K562 (cell line): ENCODE results near the gene DARS2. TPM values are rescaled to one million over a fixed set of nuclear protein-coding genes. Genes with fewer than 3 reads are reported as not detected.
A peak's percentile ranks its signal among the peaks of the same experiment; 100 is the strongest.

Experiments
- CLOCK ChIP-seq: fragments of 250-450 bp; sonication (Bioruptor Pico); IDR thresholded peaks from 2 replicates; pipeline ENCODE4 v1.4.0; 2020; ENCODE audit warnings: mild to moderate bottlenecking, moderate library complexity, borderline replicate concordance
- CREB1 ChIP-seq, 2 experiments: sonication (generic) in 1 of 2; formaldehyde crosslinking in 1 of 2; IDR thresholded peaks; 2 replicates each; pipeline versions ENCODE4 v1.6.1 to v1.8.0; 2012 to 2022; ENCODE audit warnings: inconsistent platforms in 1 of 2, mild to moderate bottlenecking in 1 of 2, missing genetic modification reagents in 1 of 2, moderate library complexity in 1 of 2
- CSDE1 ChIP-seq, 2 experiments: fragments of 450-650 bp; IDR thresholded peaks; 2 replicates each; pipeline ENCODE4 v1.6.1; 2016; ENCODE audit warnings: mild to moderate bottlenecking in 1 of 2
- FOXK1 ChIP-seq: sonication (generic); formaldehyde crosslinking; IDR thresholded peaks from 2 replicates; pipeline ENCODE4 v1.8.0; 2022; ENCODE audit warnings: missing genetic modification reagents, mild to moderate bottlenecking, borderline replicate concordance
- HDAC2 ChIP-seq: fragments of 450-650 bp; IDR thresholded peaks from 2 replicates; pipeline ENCODE4 v1.6.1; 2016; ENCODE audit warnings: mild to moderate bottlenecking
- HDAC8 ChIP-seq: fragments of 450-650 bp; IDR thresholded peaks from 2 replicates; pipeline ENCODE4 v1.6.1; 2016; ENCODE audit warnings: mild to moderate bottlenecking, missing genetic modification characterization, moderate library complexity, missing compliant biosample characterization
- HEY1 ChIP-seq: fragments of 250-450 bp; sonication (Bioruptor Pico); IDR thresholded peaks from 2 replicates; pipeline ENCODE4 v1.5.0; 2020; ENCODE audit warnings: mild to moderate bottlenecking, moderate library complexity, borderline replicate concordance
- HMG20A ChIP-seq: fragments of 450-650 bp; formaldehyde crosslinking; conservative IDR thresholded peaks from 2 replicates; pipeline ENCODE4 v1.4.0; 2020; ENCODE audit warnings: mild to moderate bottlenecking, mixed read lengths
- MEF2D ChIP-seq: conservative IDR thresholded peaks from 2 replicates; pipeline ENCODE4 v1.6.1; 2016; ENCODE audit warnings: low read depth, missing genetic modification characterization, missing compliant biosample characterization
- NR2C1 ChIP-seq, 2 experiments: fragments of 450-650 bp; IDR thresholded peaks; 2 replicates each; pipeline ENCODE4 v1.6.1; 2017; ENCODE audit warnings: mild to moderate bottlenecking in 2 of 2, antibody characterized with exemption in 1 of 2, inconsistent platforms in 1 of 2, missing compliant biosample characterization in 1 of 2, missing genetic modification characterization in 1 of 2
- NR2C2 ChIP-seq, 2 experiments: fragments of 200-800 bp in 1 of 2; sonication (Bioruptor generic) in 1 of 2; sonication (generic) in 1 of 2; formaldehyde crosslinking in 1 of 2; IDR thresholded peaks; 2 replicates each; pipeline versions ENCODE4 v1.6.1 to v1.8.0; 2016 to 2022; ENCODE audit warnings: mild to moderate bottlenecking in 1 of 2, missing compliant biosample characterization in 1 of 2, missing genetic modification characterization in 1 of 2, missing genetic modification reagents in 1 of 2
- POU5F1 ChIP-seq: fragments of 150-350 bp; IDR thresholded peaks from 2 replicates; pipeline ENCODE4 v1.6.1; 2014; ENCODE audit warnings: borderline replicate concordance, low read length, low read depth, mild to moderate bottlenecking; ENCODE audit not compliant: partially characterized antibody
- TBL1XR1 ChIP-seq, 2 experiments: IDR thresholded peaks; 2 replicates each; pipeline ENCODE4 v1.6.1; 2012; ENCODE audit warnings: improper control_type of control experiment in 2 of 2, low read length in 2 of 2, mild to moderate bottlenecking in 1 of 2
- TEAD4 ChIP-seq, 2 experiments: sonication (generic) in 1 of 2; formaldehyde crosslinking in 1 of 2; IDR thresholded peaks; 2 replicates each; pipeline versions ENCODE4 v1.6.1 to v1.8.0; 2012 to 2022; ENCODE audit warnings: borderline replicate concordance in 1 of 2, inconsistent platforms in 1 of 2, low read length in 1 of 2, mild to moderate bottlenecking in 1 of 2, missing genetic modification reagents in 1 of 2
- ZKSCAN1 ChIP-seq: fragments of 150-350 bp; IDR thresholded peaks from 2 replicates; pipeline ENCODE4 v1.6.1; 2016; ENCODE audit warnings: low read depth, low read length
- ZNF143 ChIP-seq: sonication (generic); formaldehyde crosslinking; IDR thresholded peaks from 2 replicates; pipeline ENCODE4 v1.9.0; 2022; ENCODE audit warnings: mild to moderate bottlenecking, missing genetic modification reagents
- ZNF239 ChIP-seq: fragments of 250-450 bp; sonication (Bioruptor Pico); IDR thresholded peaks from 2 replicates; pipeline ENCODE4 v1.4.0; 2020; ENCODE audit warnings: mild to moderate bottlenecking
- ZNF449 ChIP-seq: fragments of 250-450 bp; sonication (Bioruptor Pico); IDR thresholded peaks from 2 replicates; pipeline ENCODE4 v1.8.0; 2022; ENCODE audit warnings: moderate library complexity, mild to moderate bottlenecking, inconsistent platforms
- polyA plus RNA-seq, 8 experiments: library from polyadenylated mRNA; depleted of rRNA in 4 of 8; stranded (reverse) in 5 of 8; unstranded in 3 of 8; fragments of >200 nt; fragmentation: Nextera tagmentation in 2 of 8; fragmentation: Illumina TruSeq in 1 of 8; extraction: Ambion mirVana in 2 of 8; extraction: Trizol in 1 of 8; gene quantifications; 2 replicates each; pipeline versions ENCODE4 v1.2.1 to v1.2.3, GENCODE V29; 2011 to 2014; ENCODE audit warnings: inconsistent platforms in 1 of 8, missing spikeins in 1 of 8
- total RNA-seq, 7 experiments: library from RNA; depleted of rRNA in 6 of 7; stranded (reverse); fragments of >200 nt in 6 of 7; fragmentation: Illumina TruSeq in 2 of 7; extraction: Trizol in 2 of 7; gene quantifications; 2 replicates each; pipeline versions ENCODE4 v1.2.1 to v1.2.3, GENCODE V29; 2011 to 2021; ENCODE audit warnings: low replicate concordance in 1 of 7
- TF ChIP-seq, protein P1 (sequence below): fragments of 150-350 bp; IDR thresholded peaks from 2 replicates; pipeline ENCODE4 v1.6.1; 2014; ENCODE audit warnings: low read depth, mild to moderate bottlenecking, low read length, borderline replicate concordance

The DARS2 gene
- total and polyA plus RNA-seq, 9 of the 15 experiments (the other 6 are each of a cell fraction or from before 2014, with no cell fraction given): 36.4 to 96.7 (median 68.6) TPM

GRCh38 chr1:173867141-173867752 is 42.8 kb downstream of the DARS2 start (continued):
- TF ChIP-seq ZNF143 (no peak; the same call in 1 of the 2 replicates), ZNF239 (CRISPR knock-in tag) (no peak), NR2C2 (CRISPR knock-in tag; IDR thresholded peaks at IDR 0.05) (no peak), NR2C2 (tag; IDR thresholded peaks at IDR 0.05) (no peak), CLOCK (CRISPR knock-in tag) (no peak), CSDE1 (IDR thresholded peaks at IDR 0.05) (no peak), TEAD4 (IDR thresholded peaks at IDR 0.05; ENCODE audit: low read length) (no peak), TEAD4 (CRISPR knock-in tag; IDR thresholded peaks at IDR 0.05; ENCODE audit: borderline replicate concordance) (peak; percentile 88), POU5F1 (no peak), CREB1 (IDR thresholded peaks at IDR 0.05) (no peak), CREB1 (CRISPR knock-in tag; IDR thresholded peaks at IDR 0.05) (no peak), HEY1 (CRISPR knock-in tag) (no peak), ZKSCAN1 (no peak; the same call in 1 of the 2 replicates), MEF2D (tag) (no peak), ZNF449 (CRISPR knock-in tag) (no peak), HMG20A (no peak), HDAC2 (0 out of 2 replicates have a peak, but pooled peaks have one; percentile 10), TBL1XR1 (IDR thresholded peaks at IDR 0.05; ENCODE audit: low read length in 2 of 2) (no peak), FOXK1 (CRISPR knock-in tag) (no peak), NR2C1 (IDR thresholded peaks at IDR 0.05) (no peak), NR2C1 (tag; IDR thresholded peaks at IDR 0.05) (no peak), HDAC8 (tag) (no peak)
- TF ChIP-seq, protein P1, sequence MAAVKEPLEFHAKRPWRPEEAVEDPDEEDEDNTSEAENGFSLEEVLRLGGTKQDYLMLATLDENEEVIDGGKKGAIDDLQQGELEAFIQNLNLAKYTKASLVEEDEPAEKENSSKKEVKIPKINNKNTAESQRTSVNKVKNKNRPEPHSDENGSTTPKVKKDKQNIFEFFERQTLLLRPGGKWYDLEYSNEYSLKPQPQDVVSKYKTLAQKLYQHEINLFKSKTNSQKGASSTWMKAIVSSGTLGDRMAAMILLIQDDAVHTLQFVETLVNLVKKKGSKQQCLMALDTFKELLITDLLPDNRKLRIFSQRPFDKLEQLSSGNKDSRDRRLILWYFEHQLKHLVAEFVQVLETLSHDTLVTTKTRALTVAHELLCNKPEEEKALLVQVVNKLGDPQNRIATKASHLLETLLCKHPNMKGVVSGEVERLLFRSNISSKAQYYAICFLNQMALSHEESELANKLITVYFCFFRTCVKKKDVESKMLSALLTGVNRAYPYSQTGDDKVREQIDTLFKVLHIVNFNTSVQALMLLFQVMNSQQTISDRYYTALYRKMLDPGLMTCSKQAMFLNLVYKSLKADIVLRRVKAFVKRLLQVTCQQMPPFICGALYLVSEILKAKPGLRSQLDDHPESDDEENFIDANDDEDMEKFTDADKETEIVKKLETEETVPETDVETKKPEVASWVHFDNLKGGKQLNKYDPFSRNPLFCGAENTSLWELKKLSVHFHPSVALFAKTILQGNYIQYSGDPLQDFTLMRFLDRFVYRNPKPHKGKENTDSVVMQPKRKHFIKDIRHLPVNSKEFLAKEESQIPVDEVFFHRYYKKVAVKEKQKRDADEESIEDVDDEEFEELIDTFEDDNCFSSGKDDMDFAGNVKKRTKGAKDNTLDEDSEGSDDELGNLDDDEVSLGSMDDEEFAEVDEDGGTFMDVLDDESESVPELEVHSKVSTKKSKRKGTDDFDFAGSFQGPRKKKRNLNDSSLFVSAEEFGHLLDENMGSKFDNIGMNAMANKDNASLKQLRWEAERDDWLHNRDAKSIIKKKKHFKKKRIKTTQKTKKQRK: no peak
